CD4-positive, alpha-beta T cell treated with Interleukin-15 for 4 hours (primary cell): ENCODE measurements around the gene ICOSLG.
"Not testable (repeated sequence)": the region's sequence is repeated elsewhere in the genome, so short reads cannot be mapped to it uniquely, and the experiment has no call there.

Experiments used
- DNase-seq: peaks from one replicate; pipeline ENCODE4 v3.0.0-alpha.2; 2020; ENCODE audit warnings: low spot score

Gene ICOSLG

DNA sequence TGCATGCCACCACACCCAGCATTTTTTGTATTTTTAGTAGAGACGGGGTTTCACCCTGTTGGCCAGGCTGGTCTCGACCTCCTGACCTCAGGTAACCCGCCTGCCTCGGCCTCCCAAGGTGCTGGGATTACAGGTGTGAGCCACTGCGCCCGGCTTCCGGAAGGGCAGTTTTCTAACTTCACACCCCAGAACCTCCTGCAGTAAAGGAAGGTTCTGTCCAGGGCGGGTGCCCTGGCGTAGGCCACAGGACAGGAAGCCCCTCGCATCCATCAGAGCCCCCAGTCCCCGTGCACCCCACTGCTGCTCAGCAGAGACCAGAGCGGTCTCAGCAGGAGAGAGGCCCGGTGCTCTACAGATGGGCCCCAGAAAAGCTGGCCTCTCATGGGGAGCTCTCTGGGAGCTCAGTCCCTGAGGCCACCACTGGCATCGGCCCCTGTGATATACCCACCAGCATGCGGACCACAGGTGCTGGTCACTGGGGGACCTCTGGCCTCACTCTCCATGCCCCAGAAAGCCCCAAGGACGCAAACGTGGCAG is 25.1 kb upstream of the ICOSLG start:
- no peak for DNase-seq

DNA sequence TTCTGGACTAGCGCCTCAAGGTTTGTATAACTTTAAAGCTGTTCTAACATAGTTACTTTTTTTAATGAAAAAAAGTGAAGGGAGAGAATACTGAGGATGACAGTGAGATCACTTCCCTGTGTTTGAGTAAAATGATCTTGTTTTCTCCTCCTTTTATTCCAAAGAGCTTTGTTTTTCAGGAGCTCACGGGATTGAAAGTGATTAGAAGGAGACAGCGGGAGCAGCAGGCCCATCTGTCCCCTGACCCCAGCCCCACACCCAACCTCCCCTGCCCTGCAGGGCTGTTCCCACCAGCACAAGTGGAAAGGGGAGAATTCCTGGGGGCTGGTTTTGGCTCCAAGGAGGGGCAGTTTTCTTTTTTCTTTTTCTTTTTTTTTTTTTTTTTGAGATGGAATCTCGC is 23.0 kb upstream of the ICOSLG start:
- no peak for DNase-seq

GRCh38 chr21:44263221-44263760 is 22.5 kb upstream of the ICOSLG start:
- no peak for DNase-seq

DNA sequence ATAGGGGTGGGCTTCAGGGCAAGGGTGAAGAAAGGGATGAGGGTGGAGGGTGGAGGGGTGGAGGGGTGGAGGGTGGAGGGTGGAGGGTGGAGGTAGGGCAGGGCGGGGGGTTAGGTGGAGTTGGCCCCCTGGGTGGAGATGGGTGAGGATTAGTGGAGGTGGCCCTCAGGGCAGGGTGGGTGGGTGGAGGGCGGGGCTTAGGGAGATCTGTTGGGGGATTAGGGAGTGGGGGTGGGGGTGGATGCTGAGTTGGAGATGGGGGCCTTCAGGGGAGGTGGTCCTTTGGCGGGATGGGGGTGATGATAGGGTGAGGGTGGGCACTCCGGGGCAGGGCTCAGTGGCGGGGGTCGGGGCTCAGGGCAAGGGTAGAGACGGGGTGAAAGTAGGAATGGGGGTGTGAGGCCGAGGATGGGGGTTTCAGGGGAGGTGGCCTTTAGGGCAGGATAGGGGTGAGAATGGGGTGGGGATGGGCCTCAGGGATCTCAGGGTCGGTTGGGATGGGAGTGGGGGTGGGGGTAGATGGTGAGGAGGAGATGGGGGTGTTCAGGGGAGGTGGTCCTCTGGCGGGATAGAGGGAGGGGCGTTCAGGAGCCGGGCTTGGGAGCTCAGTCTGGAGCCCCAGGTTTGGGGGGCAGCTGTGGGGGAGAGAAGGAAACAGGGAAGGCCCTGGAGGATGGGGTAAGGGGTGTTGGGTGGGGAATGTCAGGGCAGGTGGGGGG is 21.8 kb upstream of the ICOSLG start:
- DNase-seq = no peak

GRCh38 chr21:44261675-44262295 is 21.0 kb upstream of the ICOSLG start, which contains the start of gene DNMT3L:
TSS of gene DNMT3L (minus strand) at chr21:44261897. CDS start at chr21:44261259, 638 bp downstream.
- no peak for DNase-seq

DNA sequence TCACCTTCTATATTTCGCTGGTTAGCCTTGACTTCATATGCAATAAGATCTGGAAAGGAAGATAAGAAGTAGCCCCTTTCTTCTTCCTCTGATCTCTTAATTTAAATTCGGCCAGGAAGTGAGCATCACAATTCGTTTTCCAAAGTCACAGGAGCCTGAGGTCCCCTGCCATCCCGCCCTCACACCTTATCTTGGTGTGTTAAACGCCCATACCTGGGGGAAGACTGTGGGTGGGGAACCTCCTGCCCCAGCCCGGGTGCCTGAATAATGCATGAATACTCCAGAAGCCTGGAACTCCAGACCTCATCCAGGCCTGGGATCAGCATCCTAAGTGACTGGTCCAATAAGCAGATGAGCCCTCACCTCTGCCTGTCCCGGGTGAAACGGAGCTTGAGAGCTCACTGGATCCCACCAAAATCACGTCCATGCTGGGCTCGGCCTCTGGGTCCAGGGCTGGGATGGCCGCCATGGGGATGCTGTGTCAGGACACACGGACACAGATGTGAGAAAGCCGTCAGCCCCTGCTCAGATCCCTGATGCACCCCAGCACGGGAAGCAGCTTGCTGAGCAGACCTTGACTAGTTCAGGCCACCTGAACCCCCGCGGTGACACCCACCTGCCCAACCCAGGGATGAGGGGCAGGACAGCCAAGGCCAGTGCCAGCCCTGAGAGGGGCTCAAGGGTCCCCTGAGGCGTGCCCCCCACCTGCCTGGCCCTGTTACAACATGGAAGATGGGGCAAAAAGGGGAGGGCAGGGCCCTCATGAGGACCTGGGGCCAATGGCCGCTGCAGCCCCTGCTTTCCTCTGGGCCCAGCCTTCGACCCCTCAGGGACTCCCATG is 20.3 kb upstream of the ICOSLG start:
- DNase-seq = no peak

- DNase-seq = no peak
These were observed 19.3 kb upstream of the ICOSLG start for GRCh38 chr21:44260066-44260465.

GRCh38 chr21:44259082-44259705 is 18.5 kb upstream of the ICOSLG start:
- DNase-seq = no peak

GRCh38 chr21:44258056-44258725 is 17.4 kb upstream of the ICOSLG start:
- no peak for DNase-seq

GRCh38 chr21:44255511-44255981 is 14.8 kb upstream of the ICOSLG start:
- DNase-seq = no peak

DNA sequence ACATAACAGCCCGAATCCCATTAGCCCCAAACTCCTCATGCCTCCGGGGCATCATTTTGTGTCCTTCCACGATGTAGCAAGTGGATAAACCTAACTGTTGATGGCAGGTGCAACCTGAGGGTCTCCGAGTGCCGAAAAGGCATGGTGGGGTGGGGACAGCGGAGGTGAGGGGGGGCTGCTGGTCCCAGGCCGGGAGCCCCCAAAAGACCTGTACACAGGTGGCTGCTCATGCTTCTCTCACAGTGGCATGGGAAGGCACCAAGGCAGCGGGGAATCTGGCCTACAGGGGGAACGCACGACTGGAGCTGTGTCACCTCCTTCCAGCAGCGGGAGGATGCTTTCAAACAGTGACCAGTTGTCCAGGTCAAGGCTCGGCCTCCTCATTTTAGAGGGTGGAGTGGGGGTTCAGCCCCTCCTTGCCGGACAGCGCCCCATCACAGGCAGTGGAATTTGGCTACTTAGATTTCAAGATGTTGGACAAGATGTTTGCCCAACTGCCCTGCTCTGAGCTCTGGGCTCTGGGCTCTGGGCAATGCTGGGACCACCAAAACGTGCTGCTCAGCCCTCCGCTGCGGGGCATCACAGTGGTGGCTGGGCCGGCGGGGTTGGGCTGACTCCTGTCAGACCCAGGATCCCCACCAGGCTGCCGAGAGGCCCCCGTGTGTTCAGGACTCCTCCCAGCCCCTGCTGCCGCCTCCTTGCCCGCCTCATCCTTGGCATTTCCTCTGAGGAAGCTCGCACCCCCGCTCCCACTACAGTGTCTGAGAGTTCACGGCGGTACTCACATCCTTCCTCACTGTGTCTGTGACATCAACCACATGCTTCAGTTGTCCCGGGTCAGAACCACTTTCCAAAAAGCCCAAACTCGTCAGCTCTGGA is 13.3 kb upstream of the ICOSLG start:
- DNase-seq = no peak

DNA sequence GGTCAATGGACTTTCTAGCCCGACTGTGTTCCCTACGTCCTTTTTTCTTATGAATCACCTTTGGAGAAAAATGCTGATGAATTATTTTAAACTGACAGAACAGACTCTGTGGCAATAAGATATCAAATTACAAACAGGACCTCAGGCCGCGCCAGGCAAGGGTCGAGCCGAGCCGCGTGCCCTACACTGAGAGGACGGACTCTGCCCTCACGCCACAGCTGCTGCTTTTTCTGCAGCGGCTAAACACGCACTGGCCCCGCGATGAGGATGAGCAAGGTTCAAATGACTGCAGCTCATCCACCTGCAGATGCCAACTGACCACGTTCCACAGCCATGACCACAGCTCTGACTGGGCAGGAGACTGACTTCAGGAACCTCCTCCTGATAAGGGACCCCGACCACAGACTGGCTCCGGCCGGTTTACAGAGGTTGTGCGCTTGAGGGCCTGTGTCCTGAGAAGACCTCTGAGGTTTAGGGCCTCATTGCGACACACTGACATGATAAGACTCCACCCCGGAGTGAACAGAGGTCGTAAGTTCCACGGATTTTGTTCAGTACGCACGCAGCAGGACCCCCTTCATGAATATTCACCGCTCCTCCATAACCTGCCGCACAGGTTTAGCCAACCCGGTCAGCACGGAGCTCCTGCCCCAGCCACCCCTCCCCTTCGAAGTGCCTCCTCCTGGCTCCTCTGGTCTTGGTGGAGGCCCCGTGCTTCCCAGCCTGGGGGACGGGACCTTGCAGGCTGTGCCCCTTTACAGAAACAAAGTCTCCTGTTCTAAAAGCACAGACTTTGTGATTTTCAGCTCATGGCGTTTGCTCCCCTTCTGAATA is 8.7 kb upstream of the ICOSLG start:
- not testable (repeated sequence) for DNase-seq

DNA sequence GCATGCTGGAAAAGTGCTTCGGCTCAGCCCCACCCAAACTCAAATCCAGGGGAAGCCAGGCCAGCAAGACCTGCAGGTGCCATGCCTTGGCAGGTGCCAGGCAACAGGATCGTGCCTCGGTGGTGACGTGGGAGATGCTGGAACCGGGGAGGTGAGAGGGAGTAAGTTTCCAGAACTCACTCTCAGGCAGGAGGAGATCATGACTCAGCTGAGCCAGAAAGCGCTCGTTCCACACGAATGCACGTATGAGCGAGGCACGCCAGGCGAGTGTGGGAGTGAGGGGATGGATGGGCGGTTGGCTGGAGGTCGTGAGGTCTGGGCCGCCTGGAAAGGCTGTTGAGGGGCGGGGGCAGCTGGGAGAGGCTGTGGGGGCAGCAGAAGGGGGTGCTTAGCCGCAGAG is 7.2 kb upstream of the ICOSLG start:
- not testable (repeated sequence) for DNase-seq

GRCh38 chr21:44243980-44244379 is 3.2 kb upstream of the ICOSLG start:
- not testable (repeated sequence) for DNase-seq

DNA sequence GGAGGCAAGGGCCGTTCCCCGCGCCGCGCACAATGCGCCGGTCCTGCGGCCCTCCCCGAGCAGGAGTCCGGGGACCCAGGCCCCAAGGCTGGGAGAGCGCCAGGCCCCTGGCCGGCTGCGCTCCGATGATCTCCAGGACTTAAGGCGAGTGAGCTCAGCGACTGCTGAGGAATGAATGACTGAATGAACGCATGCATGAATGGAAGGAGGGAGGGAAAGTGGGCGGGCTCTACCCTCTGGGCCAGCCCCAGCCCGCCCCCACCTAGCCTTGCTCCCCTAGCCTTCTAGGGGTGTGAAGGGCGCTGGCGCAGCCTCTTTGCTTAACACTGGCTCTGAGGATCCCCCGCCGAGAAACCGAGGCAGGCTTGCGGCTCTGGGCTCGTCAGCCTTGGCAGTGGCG is 538 bp upstream of the ICOSLG start:
- not testable (repeated sequence) for DNase-seq

DNA sequence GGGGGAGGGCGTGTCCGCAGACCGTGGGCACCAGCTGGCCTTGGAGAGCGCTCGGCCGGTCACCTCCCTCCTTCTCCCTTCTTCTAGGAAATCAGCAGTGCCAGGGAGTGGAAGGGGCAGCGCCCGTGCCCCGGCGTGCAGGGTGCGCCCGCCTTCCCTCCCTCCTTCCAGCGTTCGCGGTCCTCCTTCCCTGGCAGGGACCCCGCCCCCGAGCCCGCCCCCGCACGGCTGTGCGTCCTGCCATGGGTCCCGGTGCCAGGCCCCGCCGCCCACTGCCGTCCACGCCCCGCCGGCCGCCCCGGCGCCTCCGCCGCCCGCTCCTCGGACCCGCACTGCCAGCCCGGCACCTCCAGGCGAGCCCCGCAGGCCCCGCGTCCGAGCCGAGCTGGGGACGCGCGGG is 390 bp downstream of the ICOSLG start:
- DNase-seq = not testable (repeated sequence)

DNA sequence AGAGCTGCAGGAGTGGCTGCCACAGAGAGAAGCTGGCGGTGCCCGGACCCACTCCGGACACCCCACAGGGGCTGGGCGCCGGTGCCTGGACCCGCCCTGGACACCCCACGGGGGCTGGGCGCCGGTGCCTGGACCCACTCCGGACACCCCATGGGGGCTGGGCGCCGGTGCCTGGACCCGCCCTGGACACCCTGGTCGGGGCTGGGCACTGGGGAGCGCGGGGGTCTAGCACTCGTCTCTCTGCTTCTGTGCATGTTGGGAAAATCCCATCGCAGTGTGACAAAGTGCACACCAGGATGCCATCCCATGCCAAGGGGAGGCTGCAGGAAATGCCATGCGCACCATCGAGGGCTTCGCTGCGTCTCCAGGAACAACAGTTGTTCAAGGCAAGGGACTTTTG is 11.2 kb downstream of the ICOSLG start:
- DNase-seq = not testable (repeated sequence)

DNA sequence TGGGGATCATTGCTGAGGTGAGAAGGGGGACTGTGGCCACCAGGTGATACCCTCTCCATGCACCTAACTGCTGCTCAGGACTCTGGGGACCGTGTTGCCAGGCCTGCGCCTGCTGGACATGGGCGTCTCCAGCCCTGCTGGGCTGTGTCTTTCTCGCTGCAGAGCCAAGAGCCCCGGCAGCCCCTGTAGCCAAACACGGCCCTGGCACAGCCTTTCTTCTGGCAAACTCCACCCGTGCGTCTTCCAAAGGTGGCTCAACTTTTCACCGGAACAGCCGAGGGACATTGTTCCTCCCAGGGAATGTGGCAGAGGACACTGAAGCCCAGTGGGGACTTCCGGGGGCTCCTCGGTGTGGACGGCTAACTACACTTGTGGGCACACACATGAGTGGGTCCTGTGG is 12.6 kb downstream of the ICOSLG start:
- not testable (repeated sequence) for DNase-seq

DNA sequence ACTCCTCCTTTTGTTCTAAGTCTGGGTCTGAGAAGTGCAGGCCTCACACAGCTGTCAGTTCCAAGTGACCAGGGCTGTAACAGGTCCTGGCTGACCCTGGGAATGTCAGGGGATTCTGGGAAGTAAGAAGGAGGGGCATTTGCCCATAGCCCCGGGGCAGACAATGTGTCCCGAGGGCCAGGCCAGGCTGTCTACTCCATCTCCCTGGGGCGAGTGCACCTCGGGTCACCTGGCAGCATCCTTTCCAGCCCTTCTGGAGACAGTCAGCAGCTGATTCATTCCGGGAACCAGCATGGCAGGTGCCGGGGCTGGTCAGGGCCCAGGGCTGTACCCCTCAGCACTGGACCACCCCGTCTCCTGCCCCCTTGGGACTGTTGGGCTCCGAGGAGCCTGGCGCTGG is 13.1 kb downstream of the ICOSLG start:
- DNase-seq = not testable (repeated sequence)
